Activated naive CD8-positive, alpha-beta T cell treated with anti-CD3 and anti-CD28 coated beads, Interleukin-2, amount 50 U/mL, for 24 hours (primary cell): ENCODE results near the gene MBP.

ENCODE experiments used
- ATAC-seq: fragments of 150-1000 bp; cut with Tn5 transposase; one replicate; pipeline ENCODE4 v1.10.0; 2021
- DNase-seq: peaks from one replicate; pipeline ENCODE4 v3.0.0; 2021
- H3K27ac Mint-ChIP-seq: one replicate; pipeline ENCODE4 v1.8.0; 2021; ENCODE audit warnings: mild to moderate bottlenecking, mixed read lengths
- H3K27me3 Mint-ChIP-seq: one replicate; pipeline ENCODE4 v1.8.0; 2021; ENCODE audit warnings: mixed read lengths
- H3K36me3 Mint-ChIP-seq: one replicate; pipeline ENCODE4 v1.8.0; 2021; ENCODE audit warnings: low read depth, mixed read lengths
- H3K4me1 Mint-ChIP-seq: one replicate; pipeline ENCODE4 v1.8.0; 2021; ENCODE audit warnings: mixed read lengths
- H3K4me3 Mint-ChIP-seq: one replicate; pipeline ENCODE4 v1.8.0; 2021; ENCODE audit warnings: mild to moderate bottlenecking, moderate library complexity, mixed read lengths
- H3K9me3 Mint-ChIP-seq: one replicate; pipeline ENCODE4 v1.8.0; 2021; ENCODE audit warnings: mixed read lengths

Gene MBP

DNA sequence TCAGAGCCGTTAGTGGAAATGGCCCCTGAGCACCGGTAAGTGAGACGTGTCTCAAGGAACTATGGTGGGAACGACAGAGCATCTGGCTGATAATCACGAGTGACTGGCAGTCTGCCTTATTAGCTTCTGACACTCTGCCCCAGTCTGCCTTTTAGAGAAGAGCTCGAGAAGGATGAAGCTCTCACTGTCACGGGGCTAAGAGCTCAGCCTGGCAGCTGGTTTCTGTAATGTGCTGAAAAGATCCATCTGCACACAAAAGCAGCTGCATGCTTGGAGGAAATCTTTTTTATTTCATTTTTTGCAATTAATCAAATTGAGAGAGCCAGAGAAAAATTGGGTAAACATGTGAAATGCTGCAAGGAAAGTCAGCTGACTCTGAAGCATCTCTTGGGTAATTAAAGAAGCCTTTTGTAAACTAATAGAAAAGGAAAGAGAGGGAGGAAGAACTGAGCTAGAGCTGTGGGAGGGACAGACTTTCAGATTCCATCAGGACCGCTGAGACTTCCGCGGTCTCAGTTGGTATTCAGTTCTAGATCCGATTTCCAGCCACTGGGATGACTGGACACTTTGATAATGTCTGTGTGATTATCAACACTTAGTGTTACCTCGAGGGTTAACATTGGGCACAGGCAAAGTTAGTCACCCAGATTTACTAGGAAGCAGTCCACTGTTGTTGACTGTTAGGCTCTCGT lies 24.4 kb downstream of the MBP start:
- Mint-ChIP-seq H3K27ac (peak overlapping the region; percentile 73), H3K9me3 (peaks cover 16% of the 10 kb centered on the region), H3K4me1 (peaks cover 90% of the 10 kb centered on the region), H3K36me3 (peaks cover 46% of the 10 kb centered on the region), H3K27me3 (no peaks in the 10 kb centered on the region), H3K4me3 (peak overlapping the region; percentile 28)
- ATAC-seq (peak; percentile 82), DNase-seq (peak; percentile 37)

GRCh38 chr18:77107292-77107691 lies 25.3 kb downstream of the MBP start:
- H3K27ac Mint-ChIP-seq = peak overlapping the region; percentile 81
- H3K4me3 Mint-ChIP-seq = no peak overlapping the region
- peaks cover 45% of the 10 kb centered on the region for H3K36me3 Mint-ChIP-seq
- peaks cover 16% of the 10 kb centered on the region for H3K9me3 Mint-ChIP-seq
- no peak for ATAC-seq
- no peaks in the 10 kb centered on the region for H3K27me3 Mint-ChIP-seq
- H3K4me1 Mint-ChIP-seq = peaks cover 91% of the 10 kb centered on the region
- no peak for DNase-seq

- Mint-ChIP-seq H3K27ac (peak overlapping the region; percentile 81), H3K36me3 (peaks cover 45% of the 10 kb centered on the region), H3K4me3 (peak overlapping the region; percentile 30), H3K9me3 (peaks cover 16% of the 10 kb centered on the region), H3K27me3 (no peaks in the 10 kb centered on the region), H3K4me1 (peaks cover 93% of the 10 kb centered on the region)
- ATAC-seq = no peak
- DNase-seq = peak; percentile 66
These were observed 26.3 kb downstream of the MBP start for GRCh38 chr18:77106331-77106730.

DNA sequence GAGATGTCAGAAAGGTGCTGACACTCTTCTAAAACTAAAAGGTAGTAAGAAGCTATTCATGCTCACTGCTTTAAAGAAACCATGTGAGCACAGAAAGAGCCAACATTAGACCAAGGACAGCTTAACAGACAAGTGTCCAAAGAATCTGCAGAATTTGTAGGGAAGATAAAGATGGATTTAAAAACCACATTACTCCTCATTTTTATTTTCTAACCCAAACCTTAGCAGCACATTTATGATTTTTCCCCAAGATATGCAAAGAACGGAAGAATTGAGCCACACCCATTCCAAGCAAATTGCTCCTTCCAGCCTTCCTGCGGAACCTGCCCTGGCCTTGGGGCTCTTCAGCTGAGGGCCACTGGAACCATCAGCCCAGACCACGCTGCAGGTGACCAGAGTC lies 26.9 kb downstream of the MBP start:
- peak overlapping the region; percentile 81 for H3K27ac Mint-ChIP-seq
- peaks cover 47% of the 10 kb centered on the region for H3K36me3 Mint-ChIP-seq
- H3K4me3 Mint-ChIP-seq = peak overlapping the region; percentile 30
- no peaks in the 10 kb centered on the region for H3K27me3 Mint-ChIP-seq
- DNase-seq (no peak), ATAC-seq (no peak)
- peaks cover 16% of the 10 kb centered on the region for H3K9me3 Mint-ChIP-seq
- peaks cover 94% of the 10 kb centered on the region for H3K4me1 Mint-ChIP-seq

- Mint-ChIP-seq H3K27me3 (no peaks in the 10 kb centered on the region), H3K9me3 (peaks cover 16% of the 10 kb centered on the region), H3K4me3 (peak overlapping the region; percentile 30), H3K4me1 (peaks cover 98% of the 10 kb centered on the region), H3K27ac (peak overlapping the region; percentile 81), H3K36me3 (peaks cover 50% of the 10 kb centered on the region)
- no peak for DNase-seq
- no peak for ATAC-seq
These were observed 27.6 kb downstream of the MBP start for GRCh38 chr18:77105028-77105427.

DNA sequence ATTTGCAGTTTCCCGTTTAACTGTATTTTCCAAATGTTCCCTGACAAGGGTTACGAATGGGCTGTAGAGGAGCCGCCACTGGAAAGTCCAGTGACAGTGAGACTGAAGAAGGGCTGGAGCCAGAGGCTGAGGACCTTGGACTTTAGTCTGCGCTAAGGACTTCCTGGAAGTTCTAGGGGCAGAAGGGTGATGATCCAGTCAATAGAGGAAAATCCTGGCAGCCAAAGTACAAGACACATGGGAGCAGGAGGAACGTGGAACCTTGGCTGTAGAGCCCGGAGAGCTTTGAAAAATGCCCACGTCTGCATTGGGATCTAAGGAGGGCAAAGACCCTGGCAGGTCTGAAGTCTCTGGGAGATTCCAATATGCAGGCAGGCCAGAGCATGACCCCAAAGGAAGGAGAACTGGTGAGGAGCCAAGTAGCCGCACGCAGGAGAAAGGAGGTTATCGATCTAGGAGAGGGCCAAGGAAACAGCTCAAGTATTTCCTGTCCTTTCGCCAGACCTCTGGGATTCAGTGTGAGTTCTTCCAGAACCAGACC lies 28.5 kb downstream of the MBP start:
- H3K27me3 Mint-ChIP-seq = no peaks in the 10 kb centered on the region
- DNase-seq (no peak), ATAC-seq (no peak)
- H3K4me3 Mint-ChIP-seq = no peak overlapping the region
- peaks cover 98% of the 10 kb centered on the region for H3K4me1 Mint-ChIP-seq
- peaks cover 16% of the 10 kb centered on the region for H3K9me3 Mint-ChIP-seq
- H3K27ac Mint-ChIP-seq = peak overlapping the region; percentile 99
- H3K36me3 Mint-ChIP-seq = peaks cover 56% of the 10 kb centered on the region

DNA sequence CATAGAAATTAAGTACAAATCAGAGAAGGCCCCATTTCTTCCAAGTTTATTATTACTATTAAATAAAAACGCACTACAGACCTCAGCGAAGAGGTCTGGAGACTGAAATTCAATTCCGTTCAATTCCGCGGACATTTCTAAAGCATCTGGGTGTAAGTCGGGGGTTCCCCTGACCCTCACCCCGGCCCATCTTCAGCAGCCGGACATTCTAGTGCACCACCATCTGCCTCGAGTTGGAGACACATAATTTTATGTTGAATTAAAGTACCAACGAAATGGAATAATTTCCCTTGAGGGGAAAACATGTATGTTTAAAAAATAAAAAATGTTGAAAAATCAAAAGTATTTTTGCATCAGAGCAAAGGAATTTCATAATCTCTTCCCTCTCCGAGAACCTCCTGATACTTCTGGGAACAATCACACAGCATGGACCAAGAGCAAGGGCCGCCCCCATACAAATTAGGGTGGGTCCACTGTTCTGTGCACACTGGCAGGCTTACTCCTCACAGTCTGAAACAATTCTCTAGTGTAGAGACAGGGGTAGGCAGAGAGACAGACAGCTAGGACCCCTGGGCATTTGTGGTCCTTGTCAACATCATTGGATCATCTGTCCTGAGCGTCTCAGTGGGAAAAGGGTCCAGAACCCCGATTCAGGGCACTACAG lies 29.3 kb downstream of the MBP start:
- Mint-ChIP-seq H3K36me3 (peaks cover 53% of the 10 kb centered on the region), H3K27me3 (no peaks in the 10 kb centered on the region), H3K4me3 (peak overlapping the region; percentile 72), H3K9me3 (peaks cover 16% of the 10 kb centered on the region), H3K27ac (peak overlapping the region; percentile 99), H3K4me1 (peaks cover 98% of the 10 kb centered on the region)
- no peak for DNase-seq
- ATAC-seq = no peak

- H3K27ac Mint-ChIP-seq = peak overlapping the region; percentile 99
- peak overlapping the region; percentile 72 for H3K4me3 Mint-ChIP-seq
- peaks cover 97% of the 10 kb centered on the region for H3K4me1 Mint-ChIP-seq
- H3K9me3 Mint-ChIP-seq = peaks cover 15% of the 10 kb centered on the region
- ATAC-seq (peak; percentile 57), DNase-seq (no peak)
- no peaks in the 10 kb centered on the region for H3K27me3 Mint-ChIP-seq
- peaks cover 54% of the 10 kb centered on the region for H3K36me3 Mint-ChIP-seq
These were observed 30.1 kb downstream of the MBP start for GRCh38 chr18:77102259-77103040.

DNA sequence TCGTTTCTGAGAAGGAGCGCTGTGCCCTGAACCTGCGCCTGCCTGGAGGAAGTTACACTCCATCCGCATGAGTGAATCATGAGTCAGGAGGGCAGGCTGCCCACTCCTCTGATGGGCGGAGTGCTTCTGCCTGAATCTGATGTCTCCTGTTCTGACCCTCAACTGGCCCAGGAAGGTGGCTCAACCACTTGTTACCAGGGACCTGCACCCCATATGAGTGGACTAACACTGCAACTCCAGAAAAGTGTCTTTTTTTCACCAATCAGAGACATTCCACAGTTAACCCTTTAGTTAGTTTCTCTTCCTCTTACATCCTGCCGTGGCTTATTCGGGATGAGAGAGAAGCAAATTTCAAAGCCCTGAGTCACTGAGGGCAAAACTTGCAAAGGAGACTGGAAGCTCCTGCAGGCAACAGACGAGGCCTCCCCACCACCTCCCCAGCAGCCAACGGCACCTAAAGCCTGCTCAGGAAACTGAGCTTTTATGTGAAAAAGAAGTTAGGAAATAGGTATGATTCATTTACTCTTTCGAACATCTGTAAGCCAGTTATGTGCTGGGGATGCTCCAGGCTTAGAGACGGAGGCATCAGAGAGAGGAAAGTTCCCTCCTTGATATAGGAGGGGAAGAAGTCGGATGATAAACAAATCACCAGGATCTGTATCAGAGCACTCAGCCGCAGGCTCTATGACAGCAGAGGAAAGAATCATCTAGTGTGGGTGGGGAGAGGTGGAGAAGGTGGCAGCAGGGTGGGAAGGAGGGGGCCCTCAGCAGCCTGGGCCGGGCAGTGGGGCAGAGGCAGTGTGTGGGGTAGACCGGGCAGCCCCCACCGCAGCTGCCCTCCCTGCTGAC lies 30.9 kb downstream of the MBP start:
- peaks cover 7% of the 10 kb centered on the region for H3K9me3 Mint-ChIP-seq

DNA sequence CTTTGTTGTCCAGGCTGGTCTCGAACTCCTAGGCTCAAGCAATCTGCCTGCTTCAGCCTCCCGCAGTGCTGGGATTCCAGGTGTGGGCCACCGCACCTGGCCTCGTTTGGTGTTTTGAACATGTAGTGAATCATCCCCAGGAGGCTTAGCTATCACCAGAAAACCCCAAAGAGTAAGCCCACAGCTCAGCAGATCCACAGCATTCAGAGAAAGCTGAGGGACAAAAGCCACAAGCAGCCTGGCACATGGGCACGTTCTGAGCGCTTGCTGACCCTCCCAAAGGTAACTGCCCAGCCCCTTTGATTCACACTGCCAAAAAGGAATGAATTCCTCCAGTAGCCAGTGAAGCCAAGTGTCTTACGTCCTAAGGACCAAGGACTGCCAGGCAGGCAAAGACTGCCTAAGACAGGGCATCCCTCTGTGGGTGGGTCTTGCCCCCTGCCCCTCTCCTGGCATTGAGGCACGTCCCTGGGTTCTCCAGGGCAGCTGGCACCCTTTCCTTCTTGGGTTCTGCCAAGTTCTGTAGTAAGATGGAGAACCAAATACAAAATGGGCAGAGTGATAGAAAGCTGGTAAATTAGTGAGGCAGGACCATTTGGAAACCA lies 31.7 kb downstream of the MBP start:
- no peaks in the 10 kb centered on the region for H3K27me3 Mint-ChIP-seq
- peaks cover 95% of the 10 kb centered on the region for H3K4me1 Mint-ChIP-seq
- peak overlapping the region; percentile 99 for H3K27ac Mint-ChIP-seq
- H3K4me3 Mint-ChIP-seq = peak overlapping the region; percentile 72
- DNase-seq = no peak
- peaks cover 4% of the 10 kb centered on the region for H3K9me3 Mint-ChIP-seq
- ATAC-seq = no peak
- H3K36me3 Mint-ChIP-seq = peaks cover 47% of the 10 kb centered on the region

More for the DNA sequence above, 30.9 kb downstream of the MBP start:
- peak; percentile 75 for DNase-seq
- Mint-ChIP-seq H3K4me3 (peak overlapping the region; percentile 72), H3K4me1 (peaks cover 95% of the 10 kb centered on the region), H3K27me3 (no peaks in the 10 kb centered on the region), H3K36me3 (peaks cover 51% of the 10 kb centered on the region), H3K27ac (peak overlapping the region; percentile 99)
- peak; percentile 79 for ATAC-seq

DNA sequence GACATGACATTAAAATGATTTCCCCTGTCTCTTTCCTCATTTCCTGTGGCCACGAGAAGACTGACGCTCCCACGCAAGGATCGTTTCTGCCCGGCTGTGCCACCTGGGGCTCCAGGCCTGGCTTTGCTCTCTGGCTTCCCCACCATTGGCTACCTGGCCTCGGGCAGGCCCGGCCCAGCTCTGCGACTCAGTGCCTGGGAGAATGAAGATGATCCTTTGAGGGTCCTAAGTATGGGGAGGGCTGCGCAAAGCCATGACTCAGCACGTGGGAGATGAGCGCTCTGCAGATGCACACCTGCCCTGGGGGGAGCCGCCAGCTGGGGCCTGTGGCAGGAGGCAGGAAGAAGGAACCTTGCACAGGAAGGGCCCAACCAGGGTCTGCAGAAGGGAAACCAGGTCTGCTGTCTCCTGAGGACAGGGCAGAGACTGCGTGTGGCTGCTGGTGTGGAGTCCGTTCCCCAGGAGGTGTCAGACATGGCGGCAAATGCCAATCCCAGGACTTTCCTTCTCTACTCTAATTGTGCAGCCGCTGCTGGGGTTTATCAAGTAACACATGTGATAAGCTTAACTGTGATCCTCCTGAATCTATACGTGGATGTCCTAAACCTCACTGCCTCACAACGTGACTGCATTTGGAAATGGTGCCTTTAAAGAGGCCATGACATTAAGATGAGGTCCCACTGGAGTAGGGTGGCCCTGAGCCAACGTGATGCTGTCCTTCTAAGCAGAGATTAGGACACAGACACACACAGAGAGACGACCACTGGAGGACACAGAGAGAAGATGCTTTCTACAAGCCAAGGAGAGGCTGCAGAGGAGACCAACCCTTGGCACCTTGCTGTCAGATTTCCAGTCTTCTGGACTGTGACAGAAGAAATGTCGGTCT lies 32.9 kb downstream of the MBP start:
- peak overlapping the region; percentile 99 for H3K27ac Mint-ChIP-seq
- H3K36me3 Mint-ChIP-seq = peaks cover 46% of the 10 kb centered on the region

GRCh38 chr18:77098538-77099174 lies 33.9 kb downstream of the MBP start:
- DNase-seq (no peak), ATAC-seq (no peak)
- peaks cover 89% of the 10 kb centered on the region for H3K4me1 Mint-ChIP-seq
- H3K27me3 Mint-ChIP-seq = no peaks in the 10 kb centered on the region
- H3K9me3 Mint-ChIP-seq = no peaks in the 10 kb centered on the region
- H3K4me3 Mint-ChIP-seq = no peak overlapping the region
- H3K27ac Mint-ChIP-seq = peak overlapping the region; percentile 99
- H3K36me3 Mint-ChIP-seq = peaks cover 39% of the 10 kb centered on the region

More for the DNA sequence above, 32.9 kb downstream of the MBP start:
- DNase-seq (peak; percentile 50), ATAC-seq (no peak)
- peak overlapping the region; percentile 61 for H3K4me3 Mint-ChIP-seq
- no peaks in the 10 kb centered on the region for H3K9me3 Mint-ChIP-seq
- no peaks in the 10 kb centered on the region for H3K27me3 Mint-ChIP-seq
- H3K4me1 Mint-ChIP-seq = peaks cover 96% of the 10 kb centered on the region
